K562 (cell line): ENCODE data around the gene RRBP1. TPM values are rescaled to one million over a fixed set of nuclear protein-coding genes. Genes with fewer than 3 reads are reported as not detected.

Experiments
- DMBX1 ChIP-seq: fragments of 250-450 bp; sonication (Bioruptor Pico); IDR thresholded peaks from 2 replicates; pipeline ENCODE4 v1.8.0; 2022; ENCODE audit warnings: inconsistent platforms, mild to moderate bottlenecking, moderate library complexity, borderline replicate concordance
- MCM7 ChIP-seq, 2 experiments: fragments of 450-650 bp; IDR thresholded peaks; 2 replicates each; pipeline ENCODE4 v1.6.1; 2016 to 2018
- polyA plus RNA-seq, 8 experiments: library from polyadenylated mRNA; depleted of rRNA in 4 of 8; stranded (reverse) in 5 of 8; unstranded in 3 of 8; fragments of >200 nt; fragmentation: Nextera tagmentation in 2 of 8; fragmentation: Illumina TruSeq in 1 of 8; extraction: Ambion mirVana in 2 of 8; extraction: Trizol in 1 of 8; gene quantifications; 2 replicates each; pipeline versions ENCODE4 v1.2.1 to v1.2.3, GENCODE V29; 2011 to 2014; ENCODE audit warnings: inconsistent platforms in 1 of 8, missing spikeins in 1 of 8
- total RNA-seq, 7 experiments: library from RNA; depleted of rRNA in 6 of 7; stranded (reverse); fragments of >200 nt in 6 of 7; fragmentation: Illumina TruSeq in 2 of 7; extraction: Trizol in 2 of 7; gene quantifications; 2 replicates each; pipeline versions ENCODE4 v1.2.1 to v1.2.3, GENCODE V29; 2011 to 2021; ENCODE audit warnings: low replicate concordance in 1 of 7
- TF ChIP-seq, protein P1 (sequence below), 2 experiments: fragments of 450-650 bp in 1 of 2; sonication (generic) in 1 of 2; formaldehyde crosslinking in 1 of 2; IDR thresholded peaks; 2 replicates each; pipeline versions ENCODE4 v1.7.1 to v1.9.0; 2016 to 2022; ENCODE audit warnings: inconsistent platforms in 1 of 2, mild to moderate bottlenecking in 1 of 2, missing genetic modification reagents in 1 of 2

The RRBP1 gene
- total and polyA plus RNA-seq, 9 of the 15 experiments (the other 6 are each of a cell fraction or from before 2014, with no cell fraction given) = 0.84 to 32.0 (median 17.6) TPM

- TF ChIP-seq, protein P1, sequence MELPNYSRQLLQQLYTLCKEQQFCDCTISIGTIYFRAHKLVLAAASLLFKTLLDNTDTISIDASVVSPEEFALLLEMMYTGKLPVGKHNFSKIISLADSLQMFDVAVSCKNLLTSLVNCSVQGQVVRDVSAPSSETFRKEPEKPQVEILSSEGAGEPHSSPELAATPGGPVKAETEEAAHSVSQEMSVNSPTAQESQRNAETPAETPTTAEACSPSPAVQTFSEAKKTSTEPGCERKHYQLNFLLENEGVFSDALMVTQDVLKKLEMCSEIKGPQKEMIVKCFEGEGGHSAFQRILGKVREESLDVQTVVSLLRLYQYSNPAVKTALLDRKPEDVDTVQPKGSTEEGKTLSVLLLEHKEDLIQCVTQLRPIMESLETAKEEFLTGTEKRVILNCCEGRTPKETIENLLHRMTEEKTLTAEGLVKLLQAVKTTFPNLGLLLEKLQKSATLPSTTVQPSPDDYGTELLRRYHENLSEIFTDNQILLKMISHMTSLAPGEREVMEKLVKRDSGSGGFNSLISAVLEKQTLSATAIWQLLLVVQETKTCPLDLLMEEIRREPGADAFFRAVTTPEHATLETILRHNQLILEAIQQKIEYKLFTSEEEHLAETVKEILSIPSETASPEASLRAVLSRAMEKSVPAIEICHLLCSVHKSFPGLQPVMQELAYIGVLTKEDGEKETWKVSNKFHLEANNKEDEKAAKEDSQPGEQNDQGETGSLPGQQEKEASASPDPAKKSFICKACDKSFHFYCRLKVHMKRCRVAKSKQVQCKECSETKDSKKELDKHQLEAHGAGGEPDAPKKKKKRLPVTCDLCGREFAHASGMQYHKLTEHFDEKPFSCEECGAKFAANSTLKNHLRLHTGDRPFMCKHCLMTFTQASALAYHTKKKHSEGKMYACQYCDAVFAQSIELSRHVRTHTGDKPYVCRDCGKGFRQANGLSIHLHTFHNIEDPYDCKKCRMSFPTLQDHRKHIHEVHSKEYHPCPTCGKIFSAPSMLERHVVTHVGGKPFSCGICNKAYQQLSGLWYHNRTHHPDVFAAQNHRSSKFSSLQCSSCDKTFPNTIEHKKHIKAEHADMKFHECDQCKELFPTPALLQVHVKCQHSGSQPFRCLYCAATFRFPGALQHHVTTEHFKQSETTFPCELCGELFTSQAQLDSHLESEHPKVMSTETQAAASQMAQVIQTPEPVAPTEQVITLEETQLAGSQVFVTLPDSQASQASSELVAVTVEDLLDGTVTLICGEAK (IDR thresholded peaks at IDR 0.05) = no peak
- TF ChIP-seq, protein P1 (CRISPR knock-in tag; IDR thresholded peaks at IDR 0.05) = no peak
- TF ChIP-seq DMBX1 (CRISPR knock-in tag) = no peak
- TF ChIP-seq MCM7 (IDR thresholded peaks at IDR 0.05) = no peak
These were observed 53.0 kb downstream of the RRBP1 start (continued) for GRCh38 chr20:17629025-17629424.
